Dedifferentiated amniotic fluid mesenchymal stem cell (primary cell): ENCODE results near the gene KRT35.
"Not testable (repeated sequence)": the region's sequence is repeated elsewhere in the genome, so short reads cannot be mapped to it uniquely, and the experiment has no call there.

ENCODE experiments used
- DNase-seq: peaks from one replicate; pipeline ENCODE4 v3.0.0-alpha.2; 2016; ENCODE audit errors: extremely low spot score

KRT35 gene

DNA sequence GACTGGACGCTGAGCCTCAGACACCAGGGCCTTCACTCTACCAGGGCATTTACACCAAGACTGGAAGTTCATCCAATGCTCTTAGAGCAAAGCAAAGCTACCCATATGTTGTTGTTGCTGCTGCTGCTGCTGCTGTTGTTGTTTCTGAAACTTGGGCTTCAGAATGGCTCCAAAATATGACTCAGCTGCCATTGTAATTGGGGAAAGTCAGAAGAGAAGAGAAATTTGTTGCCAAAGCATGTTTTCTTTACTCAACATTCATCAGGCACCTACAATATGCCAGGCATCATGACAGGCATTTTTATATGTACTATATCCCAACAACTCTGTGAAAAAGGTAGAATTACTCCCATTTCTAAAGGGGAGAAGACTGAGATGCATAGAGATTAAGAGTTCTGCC lies 25.7 kb downstream of the KRT35 start:
- no peak for DNase-seq

- DNase-seq = no peak
These were observed 27.9 kb downstream of the KRT35 start for GRCh38 chr17:41453066-41453465.

DNA sequence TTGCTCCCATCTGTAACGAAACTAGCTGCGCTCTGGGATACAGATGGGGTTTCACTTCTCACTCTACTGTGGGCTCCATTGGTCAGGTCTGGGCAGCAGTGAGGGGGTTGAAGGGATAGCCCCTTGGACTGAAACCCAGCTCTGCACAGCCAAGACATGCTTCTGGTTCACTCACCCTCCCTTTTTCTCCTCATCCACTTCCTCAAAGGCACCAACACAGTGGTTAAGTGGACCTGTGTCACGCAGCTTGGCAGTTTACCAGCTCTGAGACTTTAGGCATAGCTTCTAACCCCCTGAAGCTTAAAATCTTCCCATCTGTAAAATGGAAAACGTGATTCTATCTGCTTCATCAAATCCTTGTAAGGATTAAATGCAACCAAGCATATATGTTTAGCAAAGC lies 28.7 kb downstream of the KRT35 start:
- no peak for DNase-seq

DNA sequence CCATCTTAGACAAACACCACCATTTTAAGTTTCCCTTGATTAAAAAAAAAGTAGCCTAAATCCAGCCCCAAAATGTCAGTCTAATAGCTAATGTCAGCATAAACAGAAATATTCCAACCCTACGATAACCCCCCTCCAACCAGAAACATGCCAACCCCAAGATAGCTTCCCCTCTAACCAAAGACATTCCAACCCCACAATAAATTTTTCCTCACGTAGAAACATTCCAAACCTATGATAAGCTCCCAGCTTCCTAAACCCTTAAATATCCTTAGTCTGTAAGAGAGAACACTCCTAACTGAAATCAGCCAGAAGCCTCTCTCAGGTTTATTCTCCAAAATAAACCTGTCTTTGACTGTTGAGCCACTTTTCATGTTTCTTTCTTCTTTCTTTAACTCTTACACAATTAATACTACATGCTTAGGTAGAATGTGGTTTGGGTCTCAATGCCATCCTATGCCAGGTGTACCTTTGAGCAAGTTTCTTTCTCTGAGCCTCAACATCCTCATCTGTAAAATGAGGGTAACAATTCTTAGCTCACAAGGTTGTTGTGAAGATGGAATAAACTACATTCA lies 29.7 kb downstream of the KRT35 start:
- DNase-seq = no peak

DNA sequence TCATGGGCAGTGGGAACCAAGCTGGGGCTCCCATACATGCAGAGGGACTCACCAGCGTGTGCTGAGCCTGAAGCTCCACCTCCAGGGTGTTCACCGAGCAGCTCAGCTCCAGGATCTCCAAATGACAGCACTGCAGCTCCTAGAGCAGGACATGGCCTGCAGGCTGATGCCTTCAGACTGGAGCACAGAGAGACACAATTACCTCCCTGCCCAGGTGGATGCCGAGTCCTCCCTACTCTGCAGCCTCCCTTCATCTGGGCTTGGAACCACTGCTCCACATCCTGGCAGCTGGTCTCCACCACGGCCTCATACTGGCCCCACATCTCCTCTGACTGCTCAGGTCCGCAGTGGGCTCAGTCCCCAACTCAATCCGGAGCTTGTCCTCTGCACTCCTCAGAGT lies 31.9 kb downstream of the KRT35 start:
- DNase-seq = no peak

- DNase-seq = no peak
These were observed 32.4 kb downstream of the KRT35 start for GRCh38 chr17:41448506-41448905.

DNA sequence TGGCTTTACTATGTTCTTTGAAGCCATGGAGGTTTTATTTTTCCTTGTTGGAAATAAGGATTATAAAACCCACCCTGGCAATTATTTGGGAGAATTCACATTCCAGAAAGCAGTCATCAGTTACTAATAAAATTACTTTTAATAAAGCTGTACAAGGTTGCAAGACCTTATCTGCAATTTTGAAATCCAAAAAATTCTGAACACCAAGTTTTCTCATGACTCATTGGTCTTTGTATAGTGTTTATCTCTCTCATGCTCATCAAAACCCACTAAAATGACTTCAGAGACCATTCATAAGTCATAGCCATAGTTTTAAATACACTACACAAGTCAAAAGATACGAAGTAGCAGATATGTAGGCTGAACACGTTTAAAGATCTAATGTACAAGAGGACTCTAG lies 34.1 kb downstream of the KRT35 start:
- no peak for DNase-seq

DNA sequence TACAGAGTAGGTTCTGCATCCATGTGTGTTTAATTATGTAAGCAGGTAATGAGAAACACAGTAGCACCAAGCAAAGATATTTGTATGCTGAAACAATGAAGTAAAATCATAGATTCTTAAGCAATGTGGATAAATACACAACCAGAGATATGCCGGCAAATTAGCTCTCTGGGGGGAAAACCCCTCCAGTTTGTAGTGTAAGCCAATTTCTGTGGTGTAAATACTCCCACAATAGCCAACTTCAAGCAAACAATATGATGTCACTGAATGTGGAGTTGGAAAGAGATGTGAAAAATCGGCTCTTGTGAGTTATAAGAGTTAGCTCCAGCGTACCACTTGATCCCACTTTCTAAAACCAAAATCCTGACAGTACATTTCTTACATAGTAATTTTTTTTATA lies 36.3 kb downstream of the KRT35 start:
- no peak for DNase-seq

DNA sequence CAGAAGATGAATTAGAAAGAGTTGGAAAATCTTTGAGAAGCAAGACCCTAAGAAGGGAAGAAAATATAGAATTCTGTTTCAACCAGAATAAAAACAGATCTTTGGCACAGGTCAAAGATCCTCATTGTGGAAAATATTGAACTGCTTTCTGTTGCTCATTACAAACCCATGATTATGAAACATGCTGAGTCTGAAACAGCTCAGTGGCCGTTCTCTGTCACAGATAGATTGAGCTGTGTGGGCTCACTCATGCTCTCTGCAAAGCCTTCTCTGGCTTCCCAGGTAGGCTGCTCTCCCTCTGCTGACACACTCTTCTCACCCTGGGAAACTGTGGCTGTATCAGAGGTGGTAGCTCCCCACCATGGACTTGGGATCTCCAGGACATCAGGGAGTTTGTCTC lies 36.8 kb downstream of the KRT35 start:
- DNase-seq = no peak

GRCh38 chr17:41442739-41443138 lies 38.2 kb downstream of the KRT35 start:
- no peak for DNase-seq

DNA sequence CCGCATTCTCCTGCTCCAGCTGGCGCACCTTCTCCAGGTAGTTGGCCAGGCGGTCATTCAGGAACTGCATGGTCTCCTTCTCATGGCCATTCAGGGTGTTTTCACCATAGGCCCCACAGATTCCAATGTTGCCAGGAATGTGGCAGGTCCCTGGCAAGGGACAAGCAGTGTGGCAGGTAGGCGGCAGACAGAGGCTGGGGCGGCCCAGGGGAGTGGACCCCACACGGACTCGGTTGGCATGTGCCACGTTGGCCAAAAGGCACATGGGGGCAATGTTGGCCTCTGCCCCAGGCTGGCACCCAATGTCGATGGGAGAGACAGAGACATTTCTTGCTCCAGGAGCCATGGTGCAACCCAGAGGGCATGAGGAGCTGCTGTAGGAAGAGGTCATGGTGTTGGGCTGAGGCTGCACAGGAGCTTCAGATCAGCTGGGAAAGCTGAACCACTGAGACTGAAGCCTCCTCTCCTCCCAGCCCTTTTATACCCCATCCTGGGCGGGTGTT lies 40.4 kb downstream of the KRT35 start, which contains the start of gene KRT38:
KRT38 (minus strand) TSS at position 453 of the 503 bp plus-strand sequence; CDS start at position 391, 62 bp downstream.
- DNase-seq = no peak

GRCh38 chr17:41439375-41439774 lies 41.6 kb downstream of the KRT35 start:
- no peak for DNase-seq

DNA sequence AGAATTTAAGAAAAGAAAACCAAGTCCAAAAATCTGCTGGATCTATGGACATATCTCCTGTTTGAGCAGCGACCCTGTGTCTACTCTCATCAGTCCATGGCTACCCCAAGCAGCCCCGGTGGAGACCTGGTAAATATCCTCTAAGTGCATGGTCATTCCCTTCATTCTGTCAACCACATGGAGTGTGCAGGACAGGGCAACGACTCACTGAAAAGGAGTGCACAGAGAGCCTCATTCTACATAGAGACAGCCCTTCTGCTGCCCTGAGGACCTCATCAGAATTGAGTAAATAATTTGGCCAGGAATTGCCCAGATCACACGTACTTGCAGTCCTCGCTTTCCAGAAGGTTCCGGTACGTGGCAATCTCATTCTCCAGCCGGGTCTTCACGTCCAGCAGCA lies 43.2 kb downstream of the KRT35 start:
- DNase-seq = no peak

GRCh38 chr17:41437254-41437653 lies 43.7 kb downstream of the KRT35 start:
- no peak for DNase-seq

GRCh38 chr17:41434415-41434814 lies 46.5 kb downstream of the KRT35 start:
- DNase-seq = no peak

- DNase-seq = no peak
These were observed 46.9 kb downstream of the KRT35 start for GRCh38 chr17:41434005-41434404.

- DNase-seq = no peak
These were observed 47.4 kb downstream of the KRT35 start for GRCh38 chr17:41433586-41433985.

- not testable (repeated sequence) for DNase-seq
These were observed 50.6 kb downstream of the KRT35 start for GRCh38 chr17:41430376-41430775.

- DNase-seq = no peak
These were observed 51.3 kb downstream of the KRT35 start for GRCh38 chr17:41429667-41430066.

GRCh38 chr17:41428591-41429291 lies 52.2 kb downstream of the KRT35 start:
- no peak for DNase-seq
